Adrenal gland (tissue), 12 donors: ENCODE data around the gene HID1. TPM values are rescaled to one million over a fixed set of nuclear protein-coding genes. Genes with fewer than 3 reads are reported as not detected.

Experiments used
- DNase-seq, 7 donors: peaks; one replicate each; pipeline ENCODE4 v3.0.0-alpha.2; 2019 to 2020
- H3K27ac ChIP-seq, 5 donors: fragments of 200-600 bp; sonication (generic) in 4 of 5; 1 replicate in 3 of 5; 2 replicates in 2 of 5; pipeline versions ENCODE4 v1.5.1 to v1.8.0; 2016 to 2020; ENCODE audit warnings: mild to moderate bottlenecking in 1 of 5
- H3K27me3 ChIP-seq: fragments of 200-600 bp; 2 replicates; pipeline ENCODE4 v1.8.0; 2021
- H3K36me3 ChIP-seq, 2 donors: fragments of 200-600 bp; replicated peaks in 1 of 2; 1 replicate in 1 of 2; 2 replicates in 1 of 2; pipeline versions ENCODE4 v1.5.1 to v1.8.0; 2018 to 2022
- H3K4me1 ChIP-seq, 2 donors: fragments of 200-600 bp; replicated peaks in 1 of 2; 1 replicate in 1 of 2; 2 replicates in 1 of 2; pipeline versions ENCODE4 v1.5.1 to v1.8.0; 2018 to 2021
- H3K4me3 ChIP-seq, 4 donors: fragments of 200-600 bp; sonication (generic) in 3 of 4; one replicate each; pipeline ENCODE4 v1.5.1; 2016 to 2018
- H3K9me3 ChIP-seq, 3 donors: fragments of 200-600 bp; sonication (generic) in 1 of 3; replicated peaks in 1 of 3; 1 replicate in 2 of 3; 2 replicates in 1 of 3; pipeline versions ENCODE4 v1.5.1 to v1.8.0; 2016 to 2021
- POLR2A ChIP-seq, 2 donors: fragments of 450-650 bp; IDR thresholded peaks; one replicate each; pipeline ENCODE4 v1.6.1; 2017; ENCODE audit warnings: antibody characterized with exemption in 2 of 2, mild to moderate bottlenecking in 2 of 2, moderate library complexity in 1 of 2
- WGBS, 4 donors: extraction: QIAGEN DNeasy Blood & Tissue Kit in 2 of 4; methylation state at CpG; one replicate each; pipeline versions ENCODE4 v1.1.5 to v1.1.7; 2013 to 2017; 5-methylcytosine and 5-hydroxymethylcytosine counted together
- intact Hi-C, 2 donors: fragments of 100-400 bp; cut with DNase I; formaldehyde crosslinking; loops; one replicate each; pipeline versions ENCODE4 v1.14.1 to v1.15.0; 2022 to 2023
- polyA plus RNA-seq, 3 donors: library from polyadenylated mRNA; stranded (reverse); fragments of 200-250 nt in 2 of 3; fragments of 350-450 nt in 1 of 3; fragmentation: Illumina TruSeq in 1 of 3; extraction: RNeasy Lipid Tissue Mini Kit (QIAGEN cat#74804) in 1 of 3; gene quantifications; one replicate each; pipeline ENCODE4 v1.2.3, GENCODE V29; 2013 to 2014
- total RNA-seq, 9 donors: library from RNA; depleted of rRNA in 4 of 9; stranded (reverse); fragments of >200 nt in 4 of 9; fragments of 120-200 nt in 1 of 9; fragmentation: NEBNext Ultra II Directional in 1 of 9; extraction: Animal tissue kit (Norgen Biotek cat#: 25700) in 1 of 9; gene quantifications; one replicate each; pipeline versions ENCODE4 v1.1.0 to v1.2.4, GENCODE V29; 2013 to 2023
- TF ChIP-seq, protein P1 (sequence below), 6 experiments: fragments of 450-650 bp in 4 of 6; fragments of 200-600 bp in 2 of 6; sonication (generic) in 1 of 6; IDR thresholded peaks; 1 replicate in 5 of 6; 2 replicates in 1 of 6; pipeline versions ENCODE4 v1.5.1 to v1.8.0; 2016 to 2021; ENCODE audit warnings: antibody characterized with exemption in 6 of 6, mild to moderate bottlenecking in 2 of 6, moderate library complexity in 1 of 6
- donor health status: healthy with polysubstance abuse.
- donor health status: Bipolar disorder and iron deficiency.
- donor health status: DM: yes; HTN: yes; CAD: no.
- donor health status: DM: no; HTN: no; CAD: no.
- donor health status: DM: no; HTN: no; CAD: no.
- donor health status: DM: yes; HTN: yes; CAD: no.

Gene HID1
- total and polyA plus RNA-seq, 12 donors = 2.8 to 42.6 (median 8.3) TPM

DNA sequence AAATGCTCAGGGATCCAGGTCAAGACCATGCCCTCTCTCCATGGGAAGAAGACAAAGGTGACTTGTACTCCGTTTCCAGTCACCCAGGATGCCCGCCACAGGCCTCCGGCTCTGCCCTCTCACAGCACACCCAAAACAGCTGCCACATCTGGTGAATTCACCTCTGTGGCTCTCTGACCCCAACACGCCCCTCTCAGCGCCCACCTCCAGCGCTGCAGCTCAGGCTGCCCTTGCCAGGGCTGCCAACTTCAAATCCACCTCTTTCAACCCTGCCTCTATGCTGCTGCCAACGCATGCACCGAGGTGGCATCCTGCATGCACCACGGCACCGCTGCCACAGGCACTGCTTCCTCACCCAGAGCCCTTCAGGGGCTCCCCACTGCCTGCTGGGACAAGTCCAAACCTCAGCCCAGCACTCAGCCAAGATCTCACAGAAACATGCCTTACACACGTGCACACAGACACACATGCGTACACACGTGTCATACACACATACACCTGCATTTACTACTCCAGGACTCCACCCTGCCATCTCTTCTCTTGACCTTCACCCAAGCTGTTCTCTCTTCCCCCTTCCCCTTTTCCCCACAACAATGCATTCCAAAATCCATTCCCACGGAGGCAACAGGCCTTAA is 7.5 kb downstream of the HID1 start:
- TF ChIP-seq POLR2A (IDR thresholded peaks at IDR 0.05) = no peak
- TF ChIP-seq, protein P1, sequence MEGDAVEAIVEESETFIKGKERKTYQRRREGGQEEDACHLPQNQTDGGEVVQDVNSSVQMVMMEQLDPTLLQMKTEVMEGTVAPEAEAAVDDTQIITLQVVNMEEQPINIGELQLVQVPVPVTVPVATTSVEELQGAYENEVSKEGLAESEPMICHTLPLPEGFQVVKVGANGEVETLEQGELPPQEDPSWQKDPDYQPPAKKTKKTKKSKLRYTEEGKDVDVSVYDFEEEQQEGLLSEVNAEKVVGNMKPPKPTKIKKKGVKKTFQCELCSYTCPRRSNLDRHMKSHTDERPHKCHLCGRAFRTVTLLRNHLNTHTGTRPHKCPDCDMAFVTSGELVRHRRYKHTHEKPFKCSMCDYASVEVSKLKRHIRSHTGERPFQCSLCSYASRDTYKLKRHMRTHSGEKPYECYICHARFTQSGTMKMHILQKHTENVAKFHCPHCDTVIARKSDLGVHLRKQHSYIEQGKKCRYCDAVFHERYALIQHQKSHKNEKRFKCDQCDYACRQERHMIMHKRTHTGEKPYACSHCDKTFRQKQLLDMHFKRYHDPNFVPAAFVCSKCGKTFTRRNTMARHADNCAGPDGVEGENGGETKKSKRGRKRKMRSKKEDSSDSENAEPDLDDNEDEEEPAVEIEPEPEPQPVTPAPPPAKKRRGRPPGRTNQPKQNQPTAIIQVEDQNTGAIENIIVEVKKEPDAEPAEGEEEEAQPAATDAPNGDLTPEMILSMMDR (IDR thresholded peaks at IDR 0.05) = no peak
- Histone ChIP-seq H3K27me3 (no peaks in the 10 kb centered on the region), H3K36me3 (no peaks in the 10 kb centered on the region), H3K4me3 (no peak overlapping the region), H3K27ac (no peak overlapping the region), H3K9me3 (no peaks in the 10 kb centered on the region), H3K4me1 (no peaks in the 10 kb centered on the region)
- intact Hi-C loops = loop anchor here (5.0 to 10.0 kb wide), 3 partner anchors 42 to 237 kb away; partner anchors contain the start of gene ARMC7 (in 1 of the 2)
- 80 to 88% (median 84%) methylated on average over 11 to 14 of the region's 14 CpGs for WGBS, 4 donors
- DNase-seq = no peak

DNA sequence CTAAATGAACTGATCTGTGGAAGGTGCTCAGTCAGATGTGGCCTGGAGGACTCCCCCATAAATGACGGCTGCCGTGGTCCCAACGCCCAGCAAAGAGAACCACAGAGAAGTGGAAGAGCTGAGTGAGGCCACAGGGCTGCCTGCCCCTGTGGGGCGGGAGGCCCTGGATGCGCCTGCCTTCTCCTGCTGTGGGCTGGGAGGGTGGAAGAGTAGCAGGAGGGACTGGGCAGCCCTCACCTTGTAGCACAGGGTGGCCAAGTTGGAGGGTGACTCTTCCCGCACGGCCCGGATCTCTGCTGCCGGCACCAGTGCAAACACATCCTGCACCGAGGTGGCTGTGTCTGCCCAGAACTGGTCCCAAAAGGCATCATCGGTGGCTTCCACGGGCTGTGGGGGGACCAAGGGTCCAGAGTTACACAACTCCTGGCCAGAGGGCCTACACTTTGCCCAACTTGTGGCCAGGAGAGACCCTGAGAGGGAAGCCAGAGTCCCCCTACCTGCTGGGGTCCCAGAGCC is 8.3 kb downstream of the HID1 start:
- 91 to 93% (median 92%) methylated on average over 8 to 12 of the region's 12 CpGs; no CpG with 5 or more reads in 1 of the 4 donors for WGBS, 4 donors

DNA sequence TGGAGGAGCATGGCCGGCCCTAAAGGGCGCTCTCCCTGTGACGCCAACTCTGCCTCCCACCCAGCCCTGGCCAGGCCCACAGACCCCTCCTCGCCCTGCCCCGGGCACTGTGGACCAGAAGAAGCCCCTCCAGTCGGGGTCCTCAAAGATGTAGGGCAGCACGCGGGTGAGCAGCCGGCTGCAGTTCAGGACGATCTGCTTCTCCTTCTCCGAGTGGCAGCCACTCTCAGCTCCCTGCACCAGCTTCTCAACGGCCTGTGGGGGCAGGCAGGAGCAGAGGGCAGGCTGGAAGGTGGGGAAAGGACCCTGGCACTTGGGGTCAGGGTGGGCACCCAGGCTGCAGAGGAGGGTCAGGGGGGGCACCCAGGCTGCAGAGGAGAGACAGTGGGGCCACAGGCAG is 8.9 kb downstream of the HID1 start:
- Histone ChIP-seq H3K4me3 (no peak overlapping the region), H3K36me3 (no peaks in the 10 kb centered on the region), H3K9me3 (no peaks in the 10 kb centered on the region), H3K27me3 (no peaks in the 10 kb centered on the region), H3K4me1 (no peaks in the 10 kb centered on the region), H3K27ac (no peak overlapping the region)
- TF ChIP-seq POLR2A (IDR thresholded peaks at IDR 0.05) = no peak
- TF ChIP-seq, protein P1 (IDR thresholded peaks at IDR 0.05) = no peak
- WGBS, 4 donors = 60 to 74% (median 66%) methylated on average over 5 to 12 of the region's 12 CpGs
- no peak for DNase-seq
- intact Hi-C loops = loop anchor here (5.0 to 10.0 kb wide), 3 partner anchors 44 to 239 kb away; partner anchors contain the start of gene ARMC7 (in 1 of the 2)

More for the DNA sequence above, 8.3 kb downstream of the HID1 start:
- H3K27me3 ChIP-seq = no peaks in the 10 kb centered on the region
- H3K27ac ChIP-seq = no peak overlapping the region
- DNase-seq = no peak
- intact Hi-C loops = loop anchor here (5.0 to 10.0 kb wide), 3 partner anchors 43 to 238 kb away; partner anchors contain the start of gene ARMC7 (in 1 of the 2)
- no peaks in the 10 kb centered on the region for H3K9me3 ChIP-seq
- no peak for TF ChIP-seq POLR2A (IDR thresholded peaks at IDR 0.05)
- TF ChIP-seq, protein P1 (IDR thresholded peaks at IDR 0.05) = no peak
- no peaks in the 10 kb centered on the region for H3K4me1 ChIP-seq
- H3K4me3 ChIP-seq = no peak overlapping the region
- H3K36me3 ChIP-seq = no peaks in the 10 kb centered on the region

DNA sequence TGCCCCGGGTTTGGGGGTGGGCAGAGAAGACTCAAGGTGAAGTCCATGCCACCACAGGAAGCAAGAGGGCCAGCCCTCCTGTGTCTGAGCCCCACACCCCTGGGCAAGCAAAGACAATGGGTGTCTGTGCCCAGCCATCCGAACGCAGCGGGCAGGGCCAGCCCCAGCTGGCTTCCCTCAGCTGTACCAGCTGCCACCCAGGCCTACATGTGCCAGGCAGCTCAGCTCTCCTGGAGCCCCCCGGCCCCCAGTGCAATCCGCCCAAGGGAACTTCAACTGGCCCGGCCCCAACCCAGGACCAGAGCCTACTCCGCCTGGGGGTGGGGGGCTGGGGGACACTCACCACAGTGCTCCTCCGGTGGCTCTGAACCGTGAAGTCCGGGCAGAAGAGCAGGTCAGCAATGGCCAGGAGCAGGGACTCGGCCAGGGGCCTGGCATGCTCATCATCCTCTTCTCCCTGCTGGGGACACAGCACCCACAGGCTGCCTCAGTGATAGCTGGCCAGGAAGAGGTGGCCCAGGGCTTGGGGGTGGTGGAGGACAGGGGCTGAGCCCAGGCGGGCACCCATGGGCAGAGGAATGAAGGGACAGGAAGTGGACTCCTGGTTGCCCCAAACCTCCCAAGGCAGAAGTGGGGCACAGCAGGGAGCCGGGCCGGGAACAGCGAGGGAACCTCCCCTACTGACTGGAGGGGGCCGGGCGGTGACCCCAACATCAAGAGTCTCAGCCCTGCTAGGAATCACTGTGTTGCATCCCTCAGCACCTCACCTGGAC is 9.8 kb downstream of the HID1 start:
- TF ChIP-seq POLR2A (IDR thresholded peaks at IDR 0.05) = no peak
- TF ChIP-seq, protein P1 (IDR thresholded peaks at IDR 0.05) = no peak
- intact Hi-C loops = loop anchor here (5.0 to 10.0 kb wide), 3 partner anchors 44 to 239 kb away; partner anchors contain the start of gene ARMC7 (in 1 of the 2)
- WGBS, 4 donors = 73 to 85% (median 82%) methylated on average over 11 to 18 of the region's 18 CpGs

More for the DNA sequence above, 9.8 kb downstream of the HID1 start:
- H3K4me1 ChIP-seq = no peaks in the 10 kb centered on the region
- no peak overlapping the region for H3K4me3 ChIP-seq
- no peaks in the 10 kb centered on the region for H3K36me3 ChIP-seq
- no peaks in the 10 kb centered on the region for H3K27me3 ChIP-seq
- DNase-seq = no peak
- no peaks in the 10 kb centered on the region for H3K9me3 ChIP-seq
- no peak overlapping the region for H3K27ac ChIP-seq
